Measurements from ENCODE around the gene RPH3AL. TPM values are rescaled to one million over a fixed set of nuclear protein-coding genes. Genes with fewer than 3 reads are reported as not detected.

The RPH3AL gene
- total RNA-seq, 4 donors from 2014 or later, result 31.4 to 92.4 (median 48.6) TPM

DNA sequence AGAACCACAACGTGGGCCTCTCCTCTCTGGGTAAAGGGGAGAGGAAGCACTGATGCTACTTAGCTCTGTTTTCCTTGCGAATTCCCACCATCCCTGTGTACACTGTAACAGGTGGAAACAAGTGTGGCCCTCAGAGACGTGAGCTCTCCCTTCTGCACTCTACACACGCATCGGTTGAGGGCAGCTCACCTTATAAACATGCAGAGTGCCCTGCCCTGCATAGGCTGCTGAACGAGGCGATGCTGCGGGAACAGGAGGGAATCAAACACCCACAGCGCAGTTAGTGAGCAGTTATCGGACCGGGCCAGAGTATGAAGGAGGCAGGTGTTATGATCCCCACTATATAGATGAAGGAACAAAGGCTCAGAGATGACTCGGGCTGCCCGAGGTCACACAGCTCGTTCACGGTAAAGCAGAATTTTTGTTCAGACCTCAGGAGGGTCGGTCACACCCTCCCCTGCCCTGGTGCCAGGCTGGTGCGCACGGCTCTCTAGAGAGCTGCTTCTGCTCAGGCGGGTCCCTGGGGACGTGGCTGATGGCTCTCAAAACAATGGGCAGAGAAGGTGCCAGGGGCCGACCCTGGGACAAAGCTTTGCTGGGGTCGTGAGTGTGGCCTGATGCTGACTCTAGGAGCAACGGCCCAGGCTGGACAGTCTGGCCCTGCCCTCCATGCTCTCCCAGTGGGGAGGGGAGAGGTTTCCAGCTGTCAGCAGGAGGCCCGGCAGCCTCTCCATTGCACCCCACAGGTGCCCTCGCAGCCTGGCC, 68.5 kb downstream of the RPH3AL start:
- H3K9me3 ChIP-seq, result no peaks in the 10 kb centered on the region
- H3K4me3 ChIP-seq, result no peak overlapping the region
- no peak overlapping the region for H3K27ac ChIP-seq
- H3K27me3 ChIP-seq, result no peaks in the 10 kb centered on the region
- H3K36me3 ChIP-seq, result peaks cover 0 to 6% (median 0%) of the 10 kb centered on the region in 3 donors
- H3K4me1 ChIP-seq, result no peaks in the 10 kb centered on the region
- no peak for TF ChIP-seq POLR2A (IDR thresholded peaks at IDR 0.05)
- TF ChIP-seq, protein P1, sequence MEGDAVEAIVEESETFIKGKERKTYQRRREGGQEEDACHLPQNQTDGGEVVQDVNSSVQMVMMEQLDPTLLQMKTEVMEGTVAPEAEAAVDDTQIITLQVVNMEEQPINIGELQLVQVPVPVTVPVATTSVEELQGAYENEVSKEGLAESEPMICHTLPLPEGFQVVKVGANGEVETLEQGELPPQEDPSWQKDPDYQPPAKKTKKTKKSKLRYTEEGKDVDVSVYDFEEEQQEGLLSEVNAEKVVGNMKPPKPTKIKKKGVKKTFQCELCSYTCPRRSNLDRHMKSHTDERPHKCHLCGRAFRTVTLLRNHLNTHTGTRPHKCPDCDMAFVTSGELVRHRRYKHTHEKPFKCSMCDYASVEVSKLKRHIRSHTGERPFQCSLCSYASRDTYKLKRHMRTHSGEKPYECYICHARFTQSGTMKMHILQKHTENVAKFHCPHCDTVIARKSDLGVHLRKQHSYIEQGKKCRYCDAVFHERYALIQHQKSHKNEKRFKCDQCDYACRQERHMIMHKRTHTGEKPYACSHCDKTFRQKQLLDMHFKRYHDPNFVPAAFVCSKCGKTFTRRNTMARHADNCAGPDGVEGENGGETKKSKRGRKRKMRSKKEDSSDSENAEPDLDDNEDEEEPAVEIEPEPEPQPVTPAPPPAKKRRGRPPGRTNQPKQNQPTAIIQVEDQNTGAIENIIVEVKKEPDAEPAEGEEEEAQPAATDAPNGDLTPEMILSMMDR (IDR thresholded peaks at IDR 0.05), result no peak
- peak in 1 of 3 donors; percentile 38 for DNase-seq

DNA sequence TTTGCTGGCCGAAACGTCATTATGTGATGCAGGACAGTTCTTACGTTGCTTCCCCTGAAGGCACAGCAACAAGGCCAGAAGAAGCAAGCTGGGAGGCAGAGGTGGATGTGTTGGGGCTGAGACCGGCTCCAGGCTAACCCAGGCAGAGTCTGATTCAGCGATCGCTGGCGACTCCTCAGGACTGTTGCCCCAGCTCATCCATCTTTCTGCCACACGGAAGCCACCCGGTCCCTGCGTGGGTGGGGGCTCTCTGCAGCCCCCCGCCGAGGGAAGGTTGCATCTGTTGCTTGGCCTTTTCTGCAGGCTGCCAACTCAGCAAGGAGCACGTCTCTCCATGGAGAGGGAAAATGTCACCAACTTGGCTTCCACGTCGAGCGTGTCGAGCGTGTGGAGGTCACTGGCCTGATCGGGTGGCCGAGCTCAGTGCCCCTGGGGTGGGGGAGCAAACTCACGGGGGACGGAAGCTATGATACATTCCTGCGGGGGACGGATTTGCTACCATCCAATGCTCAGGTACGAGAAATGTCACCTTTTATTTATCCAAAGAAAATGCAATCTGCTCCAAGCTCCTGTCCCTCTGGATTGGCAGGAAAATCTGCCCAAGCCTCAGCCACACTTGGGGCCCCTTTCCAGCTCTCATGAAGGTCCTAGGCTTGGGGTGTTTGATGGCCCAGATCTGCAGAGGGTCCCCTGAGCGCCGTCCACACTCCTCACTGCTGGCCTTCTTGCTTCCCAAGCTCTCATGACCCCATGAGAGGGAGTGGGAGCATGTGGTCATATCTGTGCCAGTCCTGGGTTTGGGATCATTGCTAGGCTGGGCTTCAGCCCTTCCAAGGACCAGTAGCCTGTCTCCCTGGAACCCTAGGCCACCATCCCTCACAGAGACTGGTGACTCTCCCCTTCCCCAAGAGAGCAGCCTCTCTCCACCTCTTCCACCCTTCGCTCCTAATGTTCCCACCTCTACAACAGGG, 69.4 kb downstream of the RPH3AL start:
- Histone ChIP-seq H3K27me3 (no peaks in the 10 kb centered on the region), H3K27ac (no peak overlapping the region), H3K4me3 (no peak overlapping the region), H3K36me3 (peaks cover 0 to 6% (median 0%) of the 10 kb centered on the region in 3 donors), H3K4me1 (no peaks in the 10 kb centered on the region), H3K9me3 (no peaks in the 10 kb centered on the region)
- peak in 2 of 3 donors; percentile 25 to 37 for DNase-seq
- TF ChIP-seq, protein P1 (IDR thresholded peaks at IDR 0.05), result no peak
- no peak for TF ChIP-seq POLR2A (IDR thresholded peaks at IDR 0.05)

DNA sequence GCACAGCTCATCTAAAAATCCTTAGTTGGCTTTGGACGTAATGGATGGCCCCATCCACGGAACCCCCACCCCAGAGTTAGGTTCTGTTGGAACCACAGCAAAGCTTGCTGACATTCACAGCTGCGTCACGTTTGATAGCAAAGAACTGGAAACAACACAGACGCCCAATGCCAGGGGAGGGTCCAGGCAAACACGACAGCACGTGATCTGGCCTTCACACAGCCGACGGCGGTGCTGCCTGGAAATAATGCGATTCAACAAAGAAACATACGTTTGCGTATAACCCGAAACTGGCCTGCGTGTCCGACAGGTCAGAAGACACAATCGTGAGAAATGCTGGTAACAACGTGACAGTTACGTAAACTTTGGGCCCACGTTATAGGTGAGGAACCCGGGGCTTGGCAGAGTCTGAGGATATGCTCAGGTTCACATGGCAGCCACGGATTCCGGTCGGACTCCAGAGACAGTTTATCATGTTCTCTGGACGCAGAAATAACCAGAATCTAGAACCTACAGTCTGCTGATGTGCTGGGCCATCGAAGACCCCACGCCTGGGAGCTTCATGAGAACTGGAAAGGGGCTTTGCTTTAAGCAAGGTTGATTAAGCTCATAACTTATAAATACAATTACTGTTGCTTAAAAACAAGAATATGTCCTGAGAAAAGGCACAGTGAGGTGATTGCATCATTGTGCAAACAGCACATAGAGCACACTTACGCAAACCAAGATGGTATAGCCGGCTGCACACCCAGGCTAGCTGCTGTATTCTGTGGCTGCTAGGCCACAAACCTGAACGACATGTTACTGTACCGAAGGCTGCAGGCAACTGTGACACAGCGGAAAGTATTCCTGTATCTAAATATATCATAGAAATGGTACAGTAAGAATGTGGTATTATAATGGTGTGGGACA, 70.4 kb downstream of the RPH3AL start:
- Histone ChIP-seq H3K4me1 (no peaks in the 10 kb centered on the region), H3K9me3 (no peaks in the 10 kb centered on the region), H3K27me3 (no peaks in the 10 kb centered on the region), H3K36me3 (peaks cover 0 to 6% (median 0%) of the 10 kb centered on the region in 3 donors), H3K4me3 (no peak overlapping the region), H3K27ac (no peak overlapping the region)
- peak in 2 of 3 donors; percentile 4 to 30 for DNase-seq
- TF ChIP-seq, protein P1 (IDR thresholded peaks at IDR 0.05), result no peak
- TF ChIP-seq POLR2A (IDR thresholded peaks at IDR 0.05), result no peak

DNA sequence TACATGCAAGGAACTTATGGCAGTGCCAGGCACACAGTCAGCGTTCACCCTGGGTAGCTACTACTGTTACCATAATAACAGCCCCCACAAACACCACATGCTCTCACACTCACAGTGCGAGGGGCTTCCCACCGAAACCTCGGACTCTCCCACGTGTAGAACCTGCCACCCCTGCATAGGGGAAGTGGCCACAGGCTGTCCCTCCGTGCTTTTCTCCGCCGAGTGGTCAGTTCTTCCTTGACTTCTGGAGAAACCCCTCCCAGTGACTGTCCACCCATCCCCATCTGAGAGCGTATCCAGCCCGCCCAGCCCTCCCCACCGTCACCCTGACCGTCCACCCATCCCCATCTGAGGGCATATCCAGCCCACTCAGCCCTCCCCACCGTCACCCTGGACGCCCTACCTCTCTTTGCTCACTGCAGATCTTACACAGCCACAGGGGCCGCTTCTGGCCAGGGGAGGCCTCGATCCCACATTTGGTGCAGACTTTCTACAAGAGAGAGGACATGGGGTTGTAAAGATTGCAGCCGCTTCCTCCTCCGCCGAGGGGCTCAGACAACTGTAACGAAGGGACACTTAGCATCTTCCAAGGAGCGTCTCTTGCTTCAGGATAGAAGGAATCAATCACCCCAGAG, 71.1 kb downstream of the RPH3AL start:
- Histone ChIP-seq H3K4me3 (no peak overlapping the region), H3K9me3 (no peaks in the 10 kb centered on the region), H3K4me1 (no peaks in the 10 kb centered on the region), H3K27ac (no peak overlapping the region), H3K27me3 (no peaks in the 10 kb centered on the region), H3K36me3 (peaks cover 0 to 6% (median 0%) of the 10 kb centered on the region in 3 donors)
- DNase-seq, result peak in 2 of 3 donors; percentile 27 to 32
- TF ChIP-seq, protein P1 (IDR thresholded peaks at IDR 0.05), result no peak
- TF ChIP-seq POLR2A (IDR thresholded peaks at IDR 0.05), result no peak

Measured in Peyer's patch (tissue), 4 donors.